Esophagus muscularis mucosa (tissue), 3 donors: ENCODE results near the gene HIVEP2.

Experiments
- CTCF ChIP-seq, 3 experiments: fragments of 200-600 bp in 2 of 3; fragments of 450-650 bp in 1 of 3; sonication (generic) in 2 of 3; IDR thresholded peaks; one replicate each; pipeline ENCODE4 v1.5.1; 2017 to 2019; ENCODE audit warnings: antibody characterized with exemption in 3 of 3, mild to moderate bottlenecking in 2 of 3, moderate library complexity in 1 of 3
- POLR2A ChIP-seq: fragments of 450-650 bp; IDR thresholded peaks from one replicate; pipeline ENCODE4 v1.6.1; 2017; ENCODE audit warnings: antibody characterized with exemption, moderate library complexity, mild to moderate bottlenecking, low read depth

- TF ChIP-seq CTCF (IDR thresholded peaks at IDR 0.05) (no peak), POLR2A (no peak)
These were observed 109.0 kb downstream of the HIVEP2 start for GRCh38 chr6:142835787-142836535.
